Duodenal mucosa (tissue), 2 donors: Measurements from ENCODE around the gene FUT4.
"Not testable (repeated sequence)": the region's sequence is repeated elsewhere in the genome, so short reads cannot be mapped to it uniquely, and the experiment has no call there.

Experiments used
- H3K27ac ChIP-seq: one replicate; pipeline ENCODE4 v1.7.0; 2013; ENCODE audit warnings: low read depth, low read length
- H3K27me3 ChIP-seq, 2 donors: one replicate each; pipeline ENCODE4 v1.7.0; 2013; ENCODE audit warnings: low read length in 2 of 2, control low read depth in 1 of 2; ENCODE audit not compliant: insufficient read depth in 2 of 2, control insufficient read depth in 1 of 2
- H3K36me3 ChIP-seq, 2 donors: one replicate each; pipeline ENCODE4 v1.7.0; 2013; ENCODE audit warnings: low read length in 2 of 2, control low read depth in 1 of 2; ENCODE audit not compliant: insufficient read depth in 2 of 2, control insufficient read depth in 1 of 2
- H3K4me1 ChIP-seq, 2 donors: one replicate each; pipeline ENCODE4 v1.7.0; 2013; ENCODE audit warnings: low read length in 2 of 2, control low read depth in 1 of 2; ENCODE audit not compliant: insufficient read depth in 2 of 2, control insufficient read depth in 1 of 2
- H3K4me3 ChIP-seq, 2 donors: one replicate each; pipeline ENCODE4 v1.7.0; 2013; ENCODE audit warnings: low read length in 2 of 2, low read depth in 1 of 2
- H3K9ac ChIP-seq, 2 donors: one replicate each; pipeline ENCODE4 v1.7.0; 2013; ENCODE audit warnings: low read length in 2 of 2, low read depth in 1 of 2
- H3K9me3 ChIP-seq, 2 donors: one replicate each; pipeline ENCODE4 v1.7.0; 2013; ENCODE audit warnings: low read length in 2 of 2, control low read depth in 1 of 2; ENCODE audit not compliant: control insufficient read depth in 1 of 2

FUT4 gene

GRCh38 chr11:94549146-94549545 is 5.4 kb downstream of the FUT4 start:
- H3K4me3 ChIP-seq: peak overlapping the region; percentile 71
- no peak overlapping the region for H3K27ac ChIP-seq
- no peaks in the 10 kb centered on the region for H3K27me3 ChIP-seq
- H3K9me3 ChIP-seq: no peaks in the 10 kb centered on the region
- peaks cover 22 to 30% of the 10 kb centered on the region in 2 donors for H3K4me1 ChIP-seq
- H3K36me3 ChIP-seq: peaks cover 0 to 4% of the 10 kb centered on the region in 2 donors
- H3K9ac ChIP-seq: peak overlapping the region in 1 of 2 donors; percentile 33

GRCh38 chr11:94550513-94550912 is 6.8 kb downstream of the FUT4 start:
- Histone ChIP-seq H3K4me3 (peak overlapping the region in 1 of 2 donors; percentile 71), H3K4me1 (peaks cover 24 to 26% of the 10 kb centered on the region in 2 donors), H3K36me3 (peaks cover 0 to 4% of the 10 kb centered on the region in 2 donors), H3K27ac (no peak overlapping the region), H3K9me3 (no peaks in the 10 kb centered on the region), H3K9ac (peak overlapping the region in 1 of 2 donors; percentile 31), H3K27me3 (no peaks in the 10 kb centered on the region)

- Histone ChIP-seq H3K4me1 (peaks cover 10 to 25% of the 10 kb centered on the region in 2 donors), H3K36me3 (no peaks in the 10 kb centered on the region), H3K4me3 (no peak overlapping the region), H3K9ac (no peak overlapping the region), H3K27ac (no peak overlapping the region), H3K9me3 (no peaks in the 10 kb centered on the region), H3K27me3 (no peaks in the 10 kb centered on the region)
These were observed 10.2 kb downstream of the FUT4 start for GRCh38 chr11:94553938-94554337.

- not testable (repeated sequence) for H3K9ac ChIP-seq
These were observed 12.1 kb downstream of the FUT4 start for GRCh38 chr11:94555752-94556329.

GRCh38 chr11:94557421-94557820 is 13.7 kb downstream of the FUT4 start:
- H3K27ac ChIP-seq: no peak overlapping the region
- H3K9ac ChIP-seq: no peak overlapping the region
- no peak overlapping the region for H3K4me3 ChIP-seq
- no peaks in the 10 kb centered on the region for H3K27me3 ChIP-seq
- no peaks in the 10 kb centered on the region for H3K9me3 ChIP-seq
- no peaks in the 10 kb centered on the region for H3K36me3 ChIP-seq
- peaks cover 0 to 12% of the 10 kb centered on the region in 2 donors for H3K4me1 ChIP-seq

More at GRCh38 chr11:94555752-94556329, 12.1 kb downstream of the FUT4 start:
- H3K27ac ChIP-seq, H3K4me3 ChIP-seq, H3K36me3 ChIP-seq, H3K9me3 ChIP-seq, H3K27me3 ChIP-seq: not testable (repeated sequence)
- peaks cover 0 to 12% of the 10 kb centered on the region in 2 donors for H3K4me1 ChIP-seq

- Histone ChIP-seq H3K9ac (no peak overlapping the region), H3K4me3 (no peak overlapping the region), H3K27ac (no peak overlapping the region), H3K36me3 (no peaks in the 10 kb centered on the region), H3K9me3 (no peaks in the 10 kb centered on the region), H3K4me1 (peaks cover 0 to 12% of the 10 kb centered on the region in 2 donors), H3K27me3 (no peaks in the 10 kb centered on the region)
These were observed 14.3 kb downstream of the FUT4 start for GRCh38 chr11:94557992-94558391.

GRCh38 chr11:94558468-94558867 is 14.7 kb downstream of the FUT4 start:
- H3K27ac ChIP-seq: no peak overlapping the region

GRCh38 chr11:94558932-94559331 is 15.2 kb downstream of the FUT4 start:
- Histone ChIP-seq H3K27me3 (no peaks in the 10 kb centered on the region), H3K9me3 (no peaks in the 10 kb centered on the region), H3K4me3 (no peak overlapping the region), H3K27ac (no peak overlapping the region), H3K4me1 (peaks cover 6 to 15% of the 10 kb centered on the region in 2 donors), H3K9ac (no peak overlapping the region), H3K36me3 (no peaks in the 10 kb centered on the region)

More at GRCh38 chr11:94558468-94558867, 14.7 kb downstream of the FUT4 start:
- Histone ChIP-seq H3K9me3 (no peaks in the 10 kb centered on the region), H3K4me3 (no peak overlapping the region), H3K27me3 (no peaks in the 10 kb centered on the region), H3K9ac (no peak overlapping the region), H3K36me3 (no peaks in the 10 kb centered on the region), H3K4me1 (peaks cover 1 to 12% of the 10 kb centered on the region in 2 donors)

- Histone ChIP-seq H3K4me3 (no peak overlapping the region), H3K4me1 (peaks cover 6 to 15% of the 10 kb centered on the region in 2 donors), H3K36me3 (no peaks in the 10 kb centered on the region), H3K9ac (no peak overlapping the region), H3K27ac (no peak overlapping the region), H3K9me3 (no peaks in the 10 kb centered on the region), H3K27me3 (no peaks in the 10 kb centered on the region)
These were observed 15.6 kb downstream of the FUT4 start for GRCh38 chr11:94559361-94559760.

- Histone ChIP-seq H3K9me3 (no peaks in the 10 kb centered on the region), H3K4me3 (no peak overlapping the region), H3K27ac (no peak overlapping the region), H3K9ac (no peak overlapping the region), H3K27me3 (no peaks in the 10 kb centered on the region), H3K4me1 (peaks cover 6 to 8% of the 10 kb centered on the region in 2 donors), H3K36me3 (no peaks in the 10 kb centered on the region)
These were observed 17.1 kb downstream of the FUT4 start for GRCh38 chr11:94560834-94561233.
